Measurements from ENCODE around the gene GCNT1.
"Not testable (repeated sequence)": the region's sequence is repeated elsewhere in the genome, so short reads cannot be mapped to it uniquely, and the experiment has no call there.

The GCNT1 gene

GRCh38 chr9:76443887-76444286, 15.1 kb upstream of the GCNT1 start:
- no peak for DNase-seq (ENCODE audit: low read depth in 2 of 2)

GRCh38 chr9:76444322-76444929, 14.6 kb upstream of the GCNT1 start:
- DNase-seq (ENCODE audit: low read depth in 2 of 2) = no peak

- DNase-seq (ENCODE audit: low read depth in 2 of 2) = no peak
These were observed 13.0 kb upstream of the GCNT1 start for GRCh38 chr9:76445976-76446375.

- DNase-seq (ENCODE audit: low read depth in 2 of 2) = no peak
These were observed 10.5 kb upstream of the GCNT1 start for GRCh38 chr9:76448501-76448900.

- no peak for DNase-seq (ENCODE audit: low read depth in 2 of 2)
These were observed 7.7 kb upstream of the GCNT1 start for GRCh38 chr9:76451234-76451633.

- no peak for DNase-seq (ENCODE audit: low read depth in 2 of 2)
These were observed 6.1 kb upstream of the GCNT1 start for GRCh38 chr9:76452839-76453238.

GRCh38 chr9:76453785-76454184, 5.2 kb upstream of the GCNT1 start:
- DNase-seq (ENCODE audit: low read depth in 2 of 2) = no peak

- no peak for DNase-seq (ENCODE audit: low read depth in 2 of 2)
These were observed 4.7 kb upstream of the GCNT1 start for GRCh38 chr9:76454311-76454710.

- no peak for DNase-seq (ENCODE audit: low read depth in 2 of 2)
These were observed 2.6 kb upstream of the GCNT1 start for GRCh38 chr9:76456202-76456926.

GRCh38 chr9:76459694-76460635, 983 bp downstream of the GCNT1 start:
- no peak for DNase-seq (ENCODE audit: low read depth in 2 of 2)

GRCh38 chr9:76462126-76462525, 3.1 kb downstream of the GCNT1 start:
- DNase-seq (ENCODE audit: low read depth in 2 of 2) = no peak

- no peak for DNase-seq (ENCODE audit: low read depth in 2 of 2)
These were observed 4.2 kb downstream of the GCNT1 start for GRCh38 chr9:76463211-76463610.

- no peak for DNase-seq (ENCODE audit: low read depth in 2 of 2)
These were observed 5.7 kb downstream of the GCNT1 start for GRCh38 chr9:76464706-76465105.

- DNase-seq (ENCODE audit: low read depth in 2 of 2) = no peak
These were observed 6.7 kb downstream of the GCNT1 start for GRCh38 chr9:76465442-76466298.

- no peak for DNase-seq (ENCODE audit: low read depth in 2 of 2)
These were observed 7.3 kb downstream of the GCNT1 start for GRCh38 chr9:76466299-76466605.

GRCh38 chr9:76474419-76474818, 15.4 kb downstream of the GCNT1 start:
- no peak for DNase-seq (ENCODE audit: low read depth in 2 of 2)

- no peak for DNase-seq (ENCODE audit: low read depth in 2 of 2)
These were observed 16.7 kb downstream of the GCNT1 start for GRCh38 chr9:76475686-76476085.

- DNase-seq (ENCODE audit: low read depth in 2 of 2) = not testable (repeated sequence)
These were observed 18.8 kb downstream of the GCNT1 start for GRCh38 chr9:76477818-76478217.

- DNase-seq (ENCODE audit: low read depth in 2 of 2) = no peak
These were observed 19.2 kb downstream of the GCNT1 start for GRCh38 chr9:76478226-76478625.

- DNase-seq (ENCODE audit: low read depth in 2 of 2) = not testable (repeated sequence)
These were observed 20.4 kb downstream of the GCNT1 start for GRCh38 chr9:76479337-76479736.

GRCh38 chr9:76486151-76486550, 27.2 kb downstream of the GCNT1 start:
- no peak for DNase-seq (ENCODE audit: low read depth in 2 of 2)
